HG03354 (cell line): ENCODE results near the gene UCHL3.
A peak's percentile ranks its signal among the peaks of the same experiment; 100 is the strongest.
"Not testable (repeated sequence)": the region's sequence is repeated elsewhere in the genome, so short reads cannot be mapped to it uniquely, and the experiment has no call there.

ENCODE experiments used
- ATAC-seq: cut with Tn5 transposase; IDR thresholded peaks from one replicate; pipeline ENCODE4 v1.9.1; 2021; ENCODE audit warnings: mild to moderate bottlenecking; ENCODE audit not compliant: unreplicated experiment, poor library complexity, severe bottlenecking

Gene UCHL3

GRCh38 chr13:75545386-75545785 is 4.2 kb upstream of the UCHL3 start:
- ATAC-seq: not testable (repeated sequence)

GRCh38 chr13:75547917-75548316 is 1.7 kb upstream of the UCHL3 start:
- ATAC-seq: no peak

GRCh38 chr13:75550159-75550567 is 572 bp downstream of the UCHL3 start:
- ATAC-seq: peak; percentile 15

- no peak for ATAC-seq
Measured at GRCh38 chr13:75554464-75554863, 4.9 kb downstream of the UCHL3 start.

- no peak for ATAC-seq
Measured at GRCh38 chr13:75554981-75555380, 5.4 kb downstream of the UCHL3 start.

- no peak for ATAC-seq
Measured at GRCh38 chr13:75555836-75556235, 6.2 kb downstream of the UCHL3 start.

- ATAC-seq: no peak
Measured at GRCh38 chr13:75556961-75557360, 7.4 kb downstream of the UCHL3 start.

GRCh38 chr13:75558145-75558840 is 8.7 kb downstream of the UCHL3 start:
- ATAC-seq: no peak

- no peak for ATAC-seq
Measured at GRCh38 chr13:75566658-75567057, 17.1 kb downstream of the UCHL3 start.

GRCh38 chr13:75569576-75569975 is 20.0 kb downstream of the UCHL3 start:
- no peak for ATAC-seq

- ATAC-seq: no peak
Measured at GRCh38 chr13:75579529-75579928, 29.9 kb downstream of the UCHL3 start.

- ATAC-seq: no peak
Measured at GRCh38 chr13:75581874-75582640, 32.5 kb downstream of the UCHL3 start.

- no peak for ATAC-seq
Measured at GRCh38 chr13:75583091-75583490, 33.5 kb downstream of the UCHL3 start.

- no peak for ATAC-seq
Measured at GRCh38 chr13:75585153-75585552, 35.6 kb downstream of the UCHL3 start.

GRCh38 chr13:75587679-75588078 is 38.1 kb downstream of the UCHL3 start:
- ATAC-seq: no peak

GRCh38 chr13:75596657-75597182 is 47.1 kb downstream of the UCHL3 start:
- no peak for ATAC-seq

- no peak for ATAC-seq
Measured at GRCh38 chr13:75600371-75600770, 50.8 kb downstream of the UCHL3 start.

- ATAC-seq: no peak
Measured at GRCh38 chr13:75603038-75603437, 53.4 kb downstream of the UCHL3 start.

GRCh38 chr13:75607447-75607846 is 57.9 kb downstream of the UCHL3 start:
- ATAC-seq: no peak

GRCh38 chr13:75610466-75610865 is 60.9 kb downstream of the UCHL3 start:
- ATAC-seq: no peak

GRCh38 chr13:75612354-75612753 is 62.8 kb downstream of the UCHL3 start:
- ATAC-seq: no peak
